Measurements from ENCODE around the gene CD109. TPM values are rescaled to one million over a fixed set of nuclear protein-coding genes. Genes with fewer than 3 reads are reported as not detected.
A peak's percentile ranks its signal among the peaks of the same experiment; 100 is the strongest.

The CD109 gene
- total RNA-seq, 1 experiment from 2014 or later = 0.18 TPM

DNA sequence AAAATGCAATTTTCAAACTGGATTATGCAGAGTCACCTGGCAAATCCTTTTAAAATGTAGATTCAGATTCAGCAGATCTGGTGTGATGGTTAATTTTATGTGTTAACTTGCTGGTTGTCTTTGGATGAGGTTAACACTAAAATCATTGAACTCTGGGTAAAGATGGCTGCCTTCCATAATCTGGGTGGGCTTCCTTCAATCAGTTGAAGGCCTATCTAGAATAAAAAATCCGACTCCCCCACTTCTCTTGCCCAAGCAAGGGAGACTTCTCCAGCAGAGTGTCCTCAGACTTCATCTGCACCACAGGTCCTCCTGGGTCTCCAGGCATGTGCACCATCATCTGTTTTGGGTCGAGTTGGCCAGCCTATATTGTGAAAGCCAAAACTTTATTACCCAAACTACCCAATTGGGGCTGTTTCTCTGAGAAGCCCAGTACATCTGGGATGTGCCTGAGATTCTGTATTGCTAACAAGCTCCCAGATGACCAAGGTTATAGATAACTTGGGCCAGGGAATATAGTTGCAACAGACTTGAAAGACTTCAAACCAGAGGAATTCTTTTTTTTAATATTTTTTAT is 40.6 kb upstream of the CD109 start:
- no TSS peak for BruUV-seq (replicated peaks)
- POLR2A ChIA-PET = interaction anchor here (1.3 kb wide), 1 partner anchor 10 kb away, joined by 4 read pairs; no protein-coding TSS in a partner anchor
- Histone ChIP-seq H3K4me3 (ENCODE audit: low read depth, low read length) (peak overlapping the region; percentile 85), H3K9me3 (no peaks in the 10 kb centered on the region), H3K36me3 (ENCODE audit: control insufficient read depth, insufficient read depth, low read length) (no peaks in the 10 kb centered on the region), H3K27me3 (replicated peaks; ENCODE audit: control insufficient read depth, insufficient read depth, low read length) (no peaks in the 10 kb centered on the region), H3K4me1 (peaks cover 25% of the 10 kb centered on the region)
- Mint-ChIP-seq H3K27me3 (ENCODE audit: insufficient read depth, unreplicated experiment) (no peaks in the 10 kb centered on the region), H3K36me3 (ENCODE audit: insufficient read depth, unreplicated experiment) (peaks cover 17% of the 10 kb centered on the region), H3K4me1 (ENCODE audit: low read depth, unreplicated experiment) (peaks cover 11% of the 10 kb centered on the region), H3K4me3 (ENCODE audit: unreplicated experiment) (peak overlapping the region; percentile 87), H3K9me3 (ENCODE audit: unreplicated experiment) (no peaks in the 10 kb centered on the region), H3K27ac (ENCODE audit: unreplicated experiment) (peak overlapping the region; percentile 96)
- DNase-seq = no peak
- intact Hi-C loops (cut with micrococcal nuclease; ENCODE audit: unreplicated experiment) = loop anchor here (2.0 kb wide), 1 partner anchor 75 kb away; no protein-coding TSS in a partner anchor
- CTCF ChIA-PET = no interaction called here
- TF ChIP-seq, protein P1, sequence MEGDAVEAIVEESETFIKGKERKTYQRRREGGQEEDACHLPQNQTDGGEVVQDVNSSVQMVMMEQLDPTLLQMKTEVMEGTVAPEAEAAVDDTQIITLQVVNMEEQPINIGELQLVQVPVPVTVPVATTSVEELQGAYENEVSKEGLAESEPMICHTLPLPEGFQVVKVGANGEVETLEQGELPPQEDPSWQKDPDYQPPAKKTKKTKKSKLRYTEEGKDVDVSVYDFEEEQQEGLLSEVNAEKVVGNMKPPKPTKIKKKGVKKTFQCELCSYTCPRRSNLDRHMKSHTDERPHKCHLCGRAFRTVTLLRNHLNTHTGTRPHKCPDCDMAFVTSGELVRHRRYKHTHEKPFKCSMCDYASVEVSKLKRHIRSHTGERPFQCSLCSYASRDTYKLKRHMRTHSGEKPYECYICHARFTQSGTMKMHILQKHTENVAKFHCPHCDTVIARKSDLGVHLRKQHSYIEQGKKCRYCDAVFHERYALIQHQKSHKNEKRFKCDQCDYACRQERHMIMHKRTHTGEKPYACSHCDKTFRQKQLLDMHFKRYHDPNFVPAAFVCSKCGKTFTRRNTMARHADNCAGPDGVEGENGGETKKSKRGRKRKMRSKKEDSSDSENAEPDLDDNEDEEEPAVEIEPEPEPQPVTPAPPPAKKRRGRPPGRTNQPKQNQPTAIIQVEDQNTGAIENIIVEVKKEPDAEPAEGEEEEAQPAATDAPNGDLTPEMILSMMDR (IDR thresholded peaks at IDR 0.05; ENCODE audit: insufficient read depth in 1 of 2, low read depth in 1 of 2, low read length in 1 of 2, severe bottlenecking in 1 of 2, unreplicated experiment in 1 of 2) = no peak

DNA sequence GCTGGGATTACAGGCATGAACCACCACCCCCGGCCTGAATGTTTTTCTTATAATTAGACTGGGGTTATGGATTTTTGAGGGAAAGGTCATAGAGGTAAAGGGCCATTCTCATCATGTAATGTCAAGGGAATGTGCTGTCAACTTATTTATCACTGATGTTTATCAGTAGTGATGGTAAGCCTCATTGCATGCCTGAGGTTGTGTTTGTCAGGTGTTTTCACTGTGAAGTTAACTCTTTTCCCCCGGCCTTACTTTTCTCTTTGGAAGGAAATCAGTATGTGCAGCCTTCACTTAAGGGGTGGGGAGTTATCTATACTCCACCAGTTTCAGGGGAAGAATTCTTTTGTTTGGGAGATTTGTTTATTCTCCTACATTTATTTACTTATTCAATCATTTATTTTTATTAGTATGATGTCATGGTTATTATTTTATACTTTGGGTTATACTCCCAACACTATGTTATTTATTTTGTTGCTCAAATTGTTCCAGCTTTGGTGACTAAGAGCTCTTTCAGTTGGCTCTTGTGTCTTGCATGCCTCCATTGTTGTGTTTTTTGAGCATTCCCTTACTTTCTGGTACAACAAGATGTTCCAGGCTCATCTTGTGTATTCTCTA is 39.4 kb upstream of the CD109 start:
- POLR2A ChIA-PET = no interaction called here
- intact Hi-C loops (cut with micrococcal nuclease; ENCODE audit: unreplicated experiment) = no loop called here
- Mint-ChIP-seq H3K27ac (ENCODE audit: unreplicated experiment) (no peak overlapping the region), H3K36me3 (ENCODE audit: insufficient read depth, unreplicated experiment) (peaks cover 11% of the 10 kb centered on the region), H3K4me1 (ENCODE audit: low read depth, unreplicated experiment) (peaks cover 11% of the 10 kb centered on the region), H3K27me3 (ENCODE audit: insufficient read depth, unreplicated experiment) (no peaks in the 10 kb centered on the region), H3K4me3 (ENCODE audit: unreplicated experiment) (no peak overlapping the region), H3K9me3 (ENCODE audit: unreplicated experiment) (no peaks in the 10 kb centered on the region)
- Histone ChIP-seq H3K4me3 (ENCODE audit: low read depth, low read length) (no peak overlapping the region), H3K36me3 (ENCODE audit: control insufficient read depth, insufficient read depth, low read length) (no peaks in the 10 kb centered on the region), H3K4me1 (peaks cover 25% of the 10 kb centered on the region), H3K9me3 (no peaks in the 10 kb centered on the region), H3K27me3 (replicated peaks; ENCODE audit: control insufficient read depth, insufficient read depth, low read length) (no peaks in the 10 kb centered on the region)
- CTCF ChIA-PET = no interaction called here
- TF ChIP-seq, protein P1 (IDR thresholded peaks at IDR 0.05; ENCODE audit: insufficient read depth in 1 of 2, low read depth in 1 of 2, low read length in 1 of 2, severe bottlenecking in 1 of 2, unreplicated experiment in 1 of 2) = no peak
- BruUV-seq (replicated peaks) = no TSS peak
- DNase-seq = no peak

DNA sequence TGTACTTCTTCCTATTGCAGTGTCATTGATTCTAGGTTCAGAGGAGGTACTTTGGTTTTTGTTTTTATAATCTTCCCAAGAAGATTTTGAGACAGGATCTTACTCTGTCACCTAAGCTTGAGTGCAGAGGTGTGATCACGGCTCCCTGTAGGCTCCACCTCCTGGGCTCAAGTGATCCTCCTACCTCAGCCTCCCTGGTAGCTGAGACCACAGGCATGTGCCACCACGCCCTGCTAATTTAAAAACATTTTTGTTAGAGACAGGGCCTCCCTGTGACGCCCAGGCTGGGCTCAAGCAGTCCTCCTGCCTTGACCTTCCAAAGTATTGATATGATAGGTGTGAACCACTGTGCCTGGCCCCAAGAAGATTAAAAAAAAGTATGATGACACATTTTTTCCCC is 38.8 kb upstream of the CD109 start:
- H3K4me3 Mint-ChIP-seq (ENCODE audit: unreplicated experiment) = no peak overlapping the region
- H3K27me3 Mint-ChIP-seq (ENCODE audit: insufficient read depth, unreplicated experiment) = no peaks in the 10 kb centered on the region
- POLR2A ChIA-PET = no interaction called here
- CTCF ChIA-PET = no interaction called here
- intact Hi-C loops (cut with micrococcal nuclease; ENCODE audit: unreplicated experiment) = no loop called here
- Histone ChIP-seq H3K9me3 (no peaks in the 10 kb centered on the region), H3K36me3 (ENCODE audit: control insufficient read depth, insufficient read depth, low read length) (no peaks in the 10 kb centered on the region), H3K27me3 (replicated peaks; ENCODE audit: control insufficient read depth, insufficient read depth, low read length) (no peaks in the 10 kb centered on the region), H3K4me3 (ENCODE audit: low read depth, low read length) (no peak overlapping the region), H3K4me1 (peaks cover 19% of the 10 kb centered on the region)
- peaks cover 11% of the 10 kb centered on the region for H3K36me3 Mint-ChIP-seq (ENCODE audit: insufficient read depth, unreplicated experiment)
- BruUV-seq (replicated peaks) = no TSS peak
- DNase-seq = no peak
- H3K4me1 Mint-ChIP-seq (ENCODE audit: low read depth, unreplicated experiment) = peaks cover 11% of the 10 kb centered on the region
- H3K9me3 Mint-ChIP-seq (ENCODE audit: unreplicated experiment) = no peaks in the 10 kb centered on the region
- TF ChIP-seq, protein P1 (IDR thresholded peaks at IDR 0.05; ENCODE audit: insufficient read depth in 1 of 2, low read depth in 1 of 2, low read length in 1 of 2, severe bottlenecking in 1 of 2, unreplicated experiment in 1 of 2) = no peak
- no peak overlapping the region for H3K27ac Mint-ChIP-seq (ENCODE audit: unreplicated experiment)

Measured in Caco-2 (cell line).